H9 (cell line): Measurements from ENCODE around the gene SERPINA5. TPM values are rescaled to one million over a fixed set of nuclear protein-coding genes. Genes with fewer than 3 reads are reported as not detected.

Experiments
- DNase-seq: peaks from one replicate; pipeline ENCODE4 v3.0.0-alpha.2; 2017
- H2AFZ ChIP-seq: one replicate; pipeline ENCODE4 v1.6.1; 2013; ENCODE audit warnings: mild to moderate bottlenecking, low read length, control low read depth, moderate library complexity
- H2AK5ac ChIP-seq: 2 replicates; pipeline ENCODE4 v1.6.1; 2013; ENCODE audit warnings: low read length, control low read depth, mixed read lengths; ENCODE audit not compliant: insufficient read length
- H2BK120ac ChIP-seq: one replicate; pipeline ENCODE4 v1.6.1; 2013; ENCODE audit warnings: low read depth, mild to moderate bottlenecking, low read length, control low read depth, inconsistent platforms; ENCODE audit not compliant: poor library complexity, severe bottlenecking
- H2BK12ac ChIP-seq: 2 replicates; pipeline ENCODE4 v1.6.1; 2013; ENCODE audit warnings: low read length, control low read depth, mixed read lengths, low read depth; ENCODE audit not compliant: insufficient read length
- H2BK15ac ChIP-seq: 2 replicates; pipeline ENCODE4 v1.6.1; 2013; ENCODE audit warnings: low read depth, low read length, control low read depth
- H2BK20ac ChIP-seq: one replicate; pipeline ENCODE4 v1.6.1; 2013; ENCODE audit warnings: low read depth, mild to moderate bottlenecking, low read length, control low read depth, inconsistent platforms; ENCODE audit not compliant: poor library complexity, severe bottlenecking
- H2BK5ac ChIP-seq: 2 replicates; pipeline ENCODE4 v1.6.1; 2013; ENCODE audit warnings: low read length, control low read depth, mixed read lengths; ENCODE audit not compliant: insufficient read length
- H3K14ac ChIP-seq: 2 replicates; pipeline ENCODE4 v1.6.1; 2013; ENCODE audit warnings: low read length, control low read depth; ENCODE audit not compliant: insufficient read depth
- H3K18ac ChIP-seq: 2 replicates; pipeline ENCODE4 v1.6.1; 2013; ENCODE audit warnings: low read depth, mild to moderate bottlenecking, mixed read lengths, low read length, control low read depth; ENCODE audit not compliant: insufficient read length
- H3K23ac ChIP-seq: 2 replicates; pipeline ENCODE4 v1.6.1; 2013; ENCODE audit warnings: low read length, control low read depth, mixed read lengths, low read depth; ENCODE audit not compliant: insufficient read length
- H3K23me2 ChIP-seq: 2 replicates; pipeline ENCODE4 v1.6.1; 2013; ENCODE audit warnings: low read depth, mild to moderate bottlenecking, mixed read lengths, low read length, control low read depth; ENCODE audit not compliant: insufficient read length, poor library complexity, severe bottlenecking
- H3K27ac ChIP-seq: 2 replicates; pipeline ENCODE4 v1.5.1; 2013; ENCODE audit warnings: low read length, control low read depth, mixed read lengths, low read depth; ENCODE audit not compliant: insufficient read length
- H3K27me3 ChIP-seq: 2 replicates; pipeline ENCODE4 v1.6.1; 2013; ENCODE audit warnings: low read length, control low read depth, inconsistent platforms; ENCODE audit not compliant: insufficient read depth
- H3K4ac ChIP-seq: 2 replicates; pipeline ENCODE4 v1.6.1; 2013; ENCODE audit warnings: low read depth, mild to moderate bottlenecking, control low read depth, inconsistent platforms, low read length, moderate library complexity
- H3K4me1 ChIP-seq: 2 replicates; pipeline ENCODE4 v1.6.1; 2013; ENCODE audit warnings: low read length, control low read depth, inconsistent platforms; ENCODE audit not compliant: insufficient read depth
- H3K4me2 ChIP-seq: 2 replicates; pipeline ENCODE4 v1.6.1; 2013; ENCODE audit warnings: low read length, control low read depth, mixed read lengths; ENCODE audit not compliant: insufficient read length, insufficient read depth
- H3K56ac ChIP-seq: 2 replicates; pipeline ENCODE4 v1.6.1; 2013; ENCODE audit warnings: low read depth, mild to moderate bottlenecking, mixed read lengths, low read length, control low read depth; ENCODE audit not compliant: insufficient read length
- H3K79me1 ChIP-seq: 2 replicates; pipeline ENCODE4 v1.6.1; 2013; ENCODE audit warnings: low read depth, mild to moderate bottlenecking, moderate library complexity, low read length, control low read depth, inconsistent platforms; ENCODE audit not compliant: insufficient read depth, poor library complexity, severe bottlenecking
- H3K79me2 ChIP-seq: 2 replicates; pipeline ENCODE4 v1.6.1; 2013; ENCODE audit warnings: low read length, control low read depth, inconsistent platforms; ENCODE audit not compliant: insufficient read depth
- H3K9ac ChIP-seq: 2 replicates; pipeline ENCODE4 v1.6.1; 2013; ENCODE audit warnings: low read length, control low read depth, mixed read lengths; ENCODE audit not compliant: insufficient read length; ENCODE audit errors: extremely low read depth
- H3K9me3 ChIP-seq: one replicate; pipeline ENCODE4 v1.6.1; 2013; ENCODE audit warnings: low read depth, low read length, inconsistent platforms; ENCODE audit not compliant: control insufficient read depth
- H3T11ph ChIP-seq: one replicate; pipeline ENCODE4 v1.6.1; 2013; ENCODE audit warnings: mild to moderate bottlenecking, low read length, control low read depth, inconsistent platforms
- H4K20me1 ChIP-seq: one replicate; pipeline ENCODE4 v1.6.1; 2013; ENCODE audit not compliant: control insufficient read depth, insufficient read length, insufficient read depth
- H4K5ac ChIP-seq: 2 replicates; pipeline ENCODE4 v1.6.1; 2013; ENCODE audit warnings: low read depth, mild to moderate bottlenecking, mixed read lengths, low read length, control low read depth; ENCODE audit not compliant: insufficient read length
- H4K8ac ChIP-seq: replicated peaks from 2 replicates; pipeline ENCODE4 v1.6.1; 2013; ENCODE audit warnings: low read length, control low read depth, mixed read lengths, low read depth; ENCODE audit not compliant: insufficient read length
- H4K91ac ChIP-seq: 2 replicates; pipeline ENCODE4 v1.6.1; 2013; ENCODE audit warnings: low read depth, mild to moderate bottlenecking, moderate library complexity, mixed read lengths, low read length, control low read depth; ENCODE audit not compliant: insufficient read length
- H3K27ac Mint-ChIP-seq, 3 experiments: 2 replicates in 2 of 3; 3 replicates in 1 of 3; pipeline ENCODE4 v1.8.0; 2020 to 2021; ENCODE audit warnings: mixed read lengths in 3 of 3, mild to moderate bottlenecking in 1 of 3, moderate library complexity in 1 of 3
- H3K27me3 Mint-ChIP-seq: 2 replicates; pipeline ENCODE4 v1.8.0; 2021; ENCODE audit warnings: low read depth, mild to moderate bottlenecking, moderate library complexity, mixed read lengths
- H3K36me3 Mint-ChIP-seq, 3 experiments: 2 replicates in 2 of 3; 3 replicates in 1 of 3; pipeline ENCODE4 v1.8.0; 2020 to 2021; ENCODE audit warnings: low read depth in 3 of 3, mixed read lengths in 3 of 3; ENCODE audit not compliant: insufficient read depth in 1 of 3
- H3K4me1 Mint-ChIP-seq, 2 experiments: 2 replicates each; pipeline ENCODE4 v1.8.0; 2020; ENCODE audit warnings: mixed read lengths in 2 of 2
- H3K4me3 Mint-ChIP-seq, 2 experiments: 2 replicates in 1 of 2; 3 replicates in 1 of 2; pipeline ENCODE4 v1.8.0; 2020 to 2021; ENCODE audit warnings: mild to moderate bottlenecking in 2 of 2, mixed read lengths in 2 of 2, moderate library complexity in 1 of 2
- H3K9me3 Mint-ChIP-seq, 2 experiments: 2 replicates in 1 of 2; 3 replicates in 1 of 2; pipeline ENCODE4 v1.8.0; 2020; ENCODE audit warnings: mild to moderate bottlenecking in 2 of 2, mixed read lengths in 2 of 2, moderate library complexity in 1 of 2
- CTCF ChIP-seq: fragments of 200-600 bp; sonication (generic); conservative IDR thresholded peaks from 3 replicates; pipeline ENCODE4 v1.8.0; 2021; ENCODE audit warnings: antibody characterized with exemption, mild to moderate bottlenecking
- WGBS: extraction: QIAGEN DNeasy Blood & Tissue Kit; methylation state at CpG from one replicate; pipeline ENCODE4 v1.1.7; 2013; ENCODE audit warnings: missing lambda C conversion rate, low lambda C conversion rate, mixed read lengths; ENCODE audit not compliant: insufficient read length; ENCODE audit errors: extremely low coverage; 5-methylcytosine and 5-hydroxymethylcytosine counted together
- total RNA-seq: library from RNA; stranded (reverse); gene quantifications from 2 replicates; pipeline ENCODE4 v1.2.1, GENCODE V29; 2021

Gene SERPINA5
- total RNA-seq, 1 experiment from 2014 or later = 1.1 TPM

- no peaks in the 10 kb centered on the region for H3K27me3 ChIP-seq
- peaks cover 12 to 20% of the 10 kb centered on the region in 2 experiments for H3K4me1 Mint-ChIP-seq
- no peaks in the 10 kb centered on the region for H3K9me3 ChIP-seq
- no peak overlapping the region for H4K5ac ChIP-seq
- no peak overlapping the region for H2BK15ac ChIP-seq
- H2BK120ac ChIP-seq = no peak overlapping the region
- DNase-seq = no peak
- H2BK20ac ChIP-seq = no peak overlapping the region
- H3K14ac ChIP-seq = no peak overlapping the region
- WGBS = no CpG with 5 or more reads among the region's 7 CpGs
- no peak overlapping the region for H4K91ac ChIP-seq
- no peaks in the 10 kb centered on the region for H4K20me1 ChIP-seq
- no peak overlapping the region for H3K27ac ChIP-seq
- H2AK5ac ChIP-seq = no peak overlapping the region
- H3K4me1 ChIP-seq = no peaks in the 10 kb centered on the region
- no peaks in the 10 kb centered on the region for H3K9me3 Mint-ChIP-seq
- no peak overlapping the region for H2BK5ac ChIP-seq
- H3K79me2 ChIP-seq = no peaks in the 10 kb centered on the region
- H3K23ac ChIP-seq = no peak overlapping the region
- no peak overlapping the region for H2BK12ac ChIP-seq
- H3K9ac ChIP-seq = no peak overlapping the region
- no peak overlapping the region for H3K18ac ChIP-seq
- H3K36me3 Mint-ChIP-seq = no peaks in the 10 kb centered on the region
- no peak overlapping the region for H4K8ac ChIP-seq
- H3K4me3 Mint-ChIP-seq = no peak overlapping the region
- H3T11ph ChIP-seq = no peak overlapping the region
- no peak overlapping the region for H3K27ac Mint-ChIP-seq
- H3K4ac ChIP-seq = no peak overlapping the region
- no peak overlapping the region for H2AFZ ChIP-seq
- TF ChIP-seq CTCF = no peak
- no peaks in the 10 kb centered on the region; the same call in 1 of the 2 replicates for H3K27me3 Mint-ChIP-seq
- no peaks in the 10 kb centered on the region for H3K23me2 ChIP-seq
- H3K4me2 ChIP-seq = no peak overlapping the region
- H3K56ac ChIP-seq = no peak overlapping the region
- no peaks in the 10 kb centered on the region for H3K79me1 ChIP-seq
Measured at GRCh38 chr14:94539181-94539580, 42.0 kb upstream of the SERPINA5 start.
